HPDE6-E6E7 (cell line): ENCODE measurements around the gene ZSCAN5A.
"Not testable (repeated sequence)": the region's sequence is repeated elsewhere in the genome, so short reads cannot be mapped to it uniquely, and the experiment has no call there.

Source experiments
- DNase-seq: peaks from one replicate; pipeline ENCODE4 v3.0.0; 2011; ENCODE audit warnings: missing footprints; ENCODE audit errors: extremely low spot score

ZSCAN5A gene, protein sequence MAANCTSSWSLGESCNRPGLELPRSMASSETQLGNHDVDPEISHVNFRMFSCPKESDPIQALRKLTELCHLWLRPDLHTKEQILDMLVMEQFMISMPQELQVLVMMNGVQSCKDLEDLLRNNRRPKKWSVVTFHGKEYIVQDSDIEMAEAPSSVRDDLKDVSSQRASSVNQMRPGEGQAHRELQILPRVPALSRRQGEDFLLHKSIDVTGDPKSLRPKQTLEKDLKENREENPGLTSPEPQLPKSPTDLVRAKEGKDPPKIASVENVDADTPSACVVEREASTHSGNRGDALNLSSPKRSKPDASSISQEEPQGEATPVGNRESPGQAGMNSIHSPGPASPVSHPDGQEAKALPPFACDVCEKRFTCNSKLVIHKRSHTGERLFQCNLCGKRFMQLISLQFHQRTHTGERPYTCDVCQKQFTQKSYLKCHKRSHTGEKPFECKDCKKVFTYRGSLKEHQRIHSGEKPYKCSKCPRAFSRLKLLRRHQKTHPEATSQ

DNA sequence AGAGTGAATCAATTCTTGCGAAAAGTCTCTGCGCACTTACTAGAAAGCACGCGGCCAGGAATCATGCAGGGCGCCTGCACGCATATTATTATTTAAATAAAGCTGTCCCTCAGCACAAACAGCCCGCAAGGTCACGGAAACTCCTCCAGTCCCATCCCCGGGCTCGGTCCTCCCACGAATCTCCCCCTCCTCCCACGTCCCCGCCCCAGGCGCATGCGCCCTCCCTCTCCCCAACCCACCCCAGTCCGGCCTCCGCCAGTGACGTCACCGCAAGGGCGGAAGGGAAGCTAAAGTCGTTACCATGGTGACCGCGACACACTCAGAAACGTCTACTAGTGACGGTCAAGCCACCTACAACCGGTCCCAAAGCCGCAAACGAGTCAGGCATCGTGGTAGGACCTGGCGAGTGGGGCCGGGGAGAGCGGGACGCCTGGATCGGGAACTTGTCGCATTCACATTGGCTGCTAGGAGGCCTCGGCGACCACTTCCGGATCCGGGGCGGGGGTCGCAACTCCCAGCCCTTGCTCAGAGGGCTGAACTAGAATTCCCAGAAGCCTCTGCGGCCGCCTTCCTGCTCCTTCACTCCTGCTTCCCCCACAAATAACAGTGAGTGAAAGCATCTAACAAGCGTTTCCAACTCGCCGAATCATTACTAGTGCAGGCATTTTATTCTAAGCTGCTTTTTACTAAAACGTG lies at the start of gene ZSCAN5A:
TSS of gene ZSCAN5A (minus strand) at position 459 of the 696 bp plus-strand sequence. CDS start 89,793 bp downstream, outside the sequence.
- peak; percentile 88 for DNase-seq

DNA sequence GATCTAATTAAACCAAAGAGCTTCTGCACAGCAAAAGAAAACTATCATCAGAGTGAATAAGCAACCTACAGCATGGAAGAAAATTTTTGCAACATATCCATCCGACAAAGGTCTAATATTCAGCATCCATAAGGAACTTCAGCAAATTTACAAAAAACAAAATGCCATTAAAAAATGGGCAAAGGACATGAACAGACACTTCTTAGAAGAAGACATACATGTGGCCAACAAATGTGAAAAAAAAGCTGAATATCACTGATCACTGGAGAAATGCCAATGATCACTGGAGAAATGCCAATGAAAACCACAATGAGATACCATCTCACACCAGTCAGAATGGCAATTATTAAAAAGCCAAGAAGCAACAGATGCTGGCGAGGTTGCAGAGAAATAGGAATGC lies 46.2 kb upstream of the ZSCAN5A start:
- DNase-seq: no peak

DNA sequence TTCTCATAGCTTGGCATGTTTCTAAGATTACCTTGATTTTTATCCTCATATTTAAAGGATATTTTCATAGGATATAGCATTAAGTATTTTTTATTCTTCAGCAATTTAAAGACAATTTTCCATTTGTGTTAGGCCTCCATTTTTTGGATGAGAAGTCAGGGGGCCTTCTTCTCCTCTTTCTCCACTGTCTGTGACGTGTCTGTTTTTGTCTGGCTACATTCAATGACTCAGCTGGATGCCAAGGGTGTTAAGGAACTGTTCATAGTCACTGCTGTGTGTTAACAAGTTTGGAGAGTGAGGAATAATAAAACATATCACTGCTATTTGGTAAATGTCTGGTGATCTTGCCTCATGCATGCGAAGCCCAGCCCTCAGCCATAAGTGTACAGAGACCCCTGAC lies 42.3 kb upstream of the ZSCAN5A start:
- no peak for DNase-seq

DNA sequence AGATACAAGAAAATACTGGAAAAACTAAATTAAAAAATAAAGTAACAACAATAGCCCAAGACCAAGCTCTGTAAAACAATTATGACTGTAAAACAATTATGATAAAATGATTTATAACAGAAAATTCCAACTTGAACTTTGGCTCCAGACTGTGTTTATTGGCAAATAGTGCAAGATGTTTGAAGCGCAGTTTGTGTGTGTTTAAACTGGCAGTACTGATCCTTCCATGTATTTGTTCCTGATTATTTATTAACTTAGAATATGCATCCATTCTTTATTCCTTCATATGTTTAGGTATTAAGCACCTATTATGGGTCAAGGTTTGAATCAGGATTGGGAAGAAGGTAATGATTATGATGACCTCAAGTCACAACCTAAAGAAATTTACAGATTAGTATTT lies 40.9 kb upstream of the ZSCAN5A start:
- no peak for DNase-seq

DNA sequence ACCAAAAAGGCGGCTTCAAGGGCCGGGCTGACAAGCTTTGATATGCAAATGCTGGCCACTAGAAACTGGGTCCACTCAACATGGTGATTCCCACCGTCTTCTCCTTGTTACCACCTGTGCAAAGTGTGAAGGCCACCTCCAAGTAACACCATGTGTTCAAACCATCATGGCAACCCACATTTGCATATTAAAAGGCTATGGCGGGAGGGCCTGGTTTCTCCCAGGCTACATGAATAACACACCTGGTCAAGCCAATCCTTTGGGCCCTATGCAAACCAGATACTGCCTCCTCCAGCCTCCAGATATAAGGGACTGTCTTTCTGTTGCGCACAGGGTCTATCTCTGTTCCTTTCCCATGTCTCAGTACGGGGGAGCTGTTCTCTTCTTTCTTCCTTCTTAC lies 36.6 kb upstream of the ZSCAN5A start:
- DNase-seq: no peak

DNA sequence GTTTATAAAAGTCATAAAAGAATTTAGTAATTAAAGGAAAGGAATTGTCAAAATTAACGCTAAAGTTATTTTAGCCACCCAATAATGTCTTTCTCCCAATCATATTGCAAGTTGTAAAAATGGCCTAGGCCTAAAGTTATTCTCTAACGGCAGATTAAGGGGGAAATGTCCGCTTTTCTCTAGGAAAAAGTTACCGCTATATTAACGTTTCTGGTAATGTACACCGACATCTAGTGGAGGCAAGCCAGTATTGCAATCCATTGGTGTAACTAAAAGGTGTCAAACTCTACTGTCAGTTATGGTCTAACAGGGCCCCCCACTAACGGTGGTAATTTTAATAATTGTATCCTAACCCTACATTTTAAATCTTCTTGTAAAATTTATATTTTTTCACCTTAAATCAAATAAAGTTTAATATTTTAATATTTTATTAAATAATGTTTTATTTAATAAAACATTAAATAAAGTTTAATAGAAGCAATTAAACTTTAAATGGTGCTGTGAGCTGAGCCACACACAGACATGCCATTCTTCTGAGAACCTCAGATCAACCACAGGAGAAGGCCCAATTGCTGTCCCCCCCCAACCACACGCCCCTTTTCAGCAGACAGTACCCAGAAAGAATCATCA lies 35.9 kb upstream of the ZSCAN5A start:
- no peak for DNase-seq

DNA sequence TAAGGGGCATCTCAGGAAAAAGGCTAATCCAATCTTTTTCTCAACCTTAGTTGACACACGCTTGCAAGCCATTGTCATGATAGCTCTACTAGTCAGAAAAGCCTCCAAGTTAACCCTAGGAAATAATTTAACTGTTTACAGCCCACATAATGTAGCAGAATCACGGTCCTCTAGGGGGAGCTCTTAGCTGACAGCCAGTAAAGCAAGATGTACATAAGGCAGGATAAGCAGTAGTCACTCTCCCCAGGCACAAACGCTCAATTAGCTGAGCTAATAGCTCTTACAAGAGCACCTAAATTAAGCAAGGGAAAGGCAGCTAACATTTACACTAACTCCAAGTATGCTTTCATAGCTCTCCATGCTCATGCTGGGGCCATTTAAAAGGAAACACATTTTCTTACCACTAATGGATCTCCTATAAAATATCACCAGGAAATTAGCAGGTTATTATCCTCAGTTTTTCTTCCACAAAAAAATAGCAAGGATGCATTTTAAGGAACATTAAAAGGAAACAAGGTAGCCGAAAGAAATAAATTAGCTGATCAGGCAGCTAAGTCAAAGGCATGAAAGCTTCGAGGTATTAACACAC lies 33.7 kb upstream of the ZSCAN5A start:
- DNase-seq: no peak

DNA sequence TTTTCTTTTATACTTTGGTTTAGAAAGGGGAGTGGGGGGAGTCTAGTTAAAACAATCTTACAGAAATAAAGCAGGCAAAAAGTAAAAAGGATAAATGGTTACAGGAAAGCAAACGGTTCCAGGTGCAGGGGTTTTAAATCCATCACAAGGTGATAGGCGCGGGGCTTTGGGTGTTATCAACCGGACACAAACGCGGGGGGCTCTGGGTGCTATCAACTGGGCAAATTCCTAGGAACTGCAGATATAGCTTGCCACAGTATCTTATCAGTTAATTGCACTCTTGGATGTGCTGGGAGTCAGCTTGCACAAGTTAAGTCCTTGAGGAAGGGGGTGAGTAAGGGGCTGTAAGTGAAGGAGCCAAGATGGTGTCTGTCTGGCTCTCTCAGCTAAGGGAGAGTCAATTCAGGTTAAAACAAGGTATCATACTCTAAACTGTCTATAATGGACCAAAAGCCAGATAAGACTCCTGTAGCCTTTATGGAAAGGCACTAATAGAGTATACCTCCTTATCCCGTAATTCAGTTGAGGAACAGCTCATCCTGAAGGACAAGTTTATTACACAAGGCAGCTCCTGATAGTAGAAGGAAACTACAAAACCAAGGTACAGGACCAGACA lies 32.6 kb upstream of the ZSCAN5A start:
- DNase-seq: no peak

DNA sequence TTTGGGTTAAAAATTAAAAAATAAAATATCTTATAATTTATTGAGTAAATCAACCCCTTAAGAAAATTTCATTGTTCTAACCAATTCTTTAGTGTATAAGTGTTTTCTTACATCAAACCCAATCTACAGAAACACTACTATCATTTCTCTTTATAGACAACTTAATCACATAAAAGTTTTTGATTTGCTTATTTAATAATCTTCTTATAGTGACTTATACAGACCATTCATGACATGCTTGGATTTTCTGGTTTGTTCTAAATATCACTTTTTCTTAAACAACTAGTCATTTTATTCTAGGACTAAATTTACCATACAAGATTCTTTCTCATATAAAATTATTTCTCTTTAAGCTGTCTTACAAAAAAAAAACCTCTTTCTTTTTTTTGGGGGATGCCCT lies 27.3 kb upstream of the ZSCAN5A start:
- no peak for DNase-seq

DNA sequence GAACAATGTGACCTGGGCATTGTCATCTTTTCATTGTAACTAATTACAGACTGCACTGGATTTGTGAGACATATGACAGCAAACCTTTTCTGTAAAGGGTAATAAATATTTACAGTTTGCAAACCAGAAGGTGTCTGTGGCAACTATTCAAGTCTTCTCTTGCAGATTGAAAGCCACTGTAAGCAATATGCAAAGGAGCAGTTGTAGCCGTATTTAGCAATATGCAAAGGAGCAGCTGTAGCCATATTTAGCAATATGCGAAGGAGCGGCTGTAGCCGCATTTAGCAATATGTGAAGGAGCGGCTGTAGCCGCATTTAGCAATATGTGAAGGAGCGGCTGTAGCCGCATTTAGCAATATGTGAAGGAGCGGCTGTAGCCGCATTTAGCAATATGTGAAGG lies 24.4 kb upstream of the ZSCAN5A start:
- not testable (repeated sequence) for DNase-seq

DNA sequence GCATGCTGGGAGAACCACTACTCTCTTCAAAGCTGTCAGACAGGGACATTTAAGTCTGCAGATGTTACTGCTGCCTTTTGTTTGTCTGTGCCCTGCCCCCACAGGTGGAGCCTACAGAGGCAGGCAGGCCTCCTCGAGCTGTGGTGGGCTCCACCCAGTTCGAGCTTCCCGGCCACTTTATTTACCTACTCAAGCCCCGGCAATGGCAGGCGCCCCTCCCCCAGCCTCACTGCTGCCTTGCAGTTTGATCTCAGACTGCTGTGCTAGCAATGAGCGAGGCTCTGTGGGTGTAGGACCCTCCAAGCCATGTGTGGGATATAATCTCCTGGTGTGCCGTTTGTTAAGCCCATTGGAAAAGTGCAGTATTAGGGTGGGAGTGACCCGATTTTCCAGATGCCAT lies 22.4 kb upstream of the ZSCAN5A start:
- not testable (repeated sequence) for DNase-seq

DNA sequence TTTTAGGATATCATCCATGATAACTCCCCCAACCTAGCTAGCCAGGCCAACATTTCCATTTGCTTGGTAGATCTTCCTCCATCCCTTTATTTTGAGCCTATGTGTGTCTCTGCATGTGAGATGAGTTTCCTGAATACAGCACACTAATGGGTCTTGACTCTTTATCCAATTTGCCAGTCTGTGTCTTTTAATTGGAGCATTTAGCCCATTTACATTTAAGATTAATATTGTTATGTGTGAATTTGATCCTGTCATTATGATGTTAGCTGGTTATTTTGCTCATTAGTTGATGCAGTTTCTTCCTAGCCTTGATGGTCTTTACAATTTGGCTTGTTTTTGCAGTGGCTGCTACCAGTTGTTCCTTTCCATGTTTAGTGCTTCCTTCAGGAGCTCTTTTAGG lies 20.7 kb upstream of the ZSCAN5A start:
- not testable (repeated sequence) for DNase-seq

DNA sequence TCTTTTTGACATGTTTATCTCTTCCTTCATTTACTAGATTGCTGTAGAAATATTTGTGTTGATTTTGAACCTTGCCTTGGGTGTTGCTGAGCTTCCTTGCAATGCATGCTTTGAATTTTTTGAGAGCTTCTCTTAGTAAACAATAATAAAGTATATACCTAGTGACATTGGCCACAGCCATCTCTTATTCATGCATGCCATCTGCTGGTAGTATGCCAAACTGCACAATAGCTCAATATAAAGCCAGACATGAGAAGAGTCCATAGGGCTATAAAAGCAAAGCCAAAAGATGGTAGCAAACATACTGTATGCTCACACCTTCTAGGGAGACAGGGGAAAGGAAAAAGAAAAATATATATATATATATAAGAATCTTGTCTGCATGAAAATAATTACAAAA lies 18.9 kb upstream of the ZSCAN5A start:
- peak; percentile 32 for DNase-seq

DNA sequence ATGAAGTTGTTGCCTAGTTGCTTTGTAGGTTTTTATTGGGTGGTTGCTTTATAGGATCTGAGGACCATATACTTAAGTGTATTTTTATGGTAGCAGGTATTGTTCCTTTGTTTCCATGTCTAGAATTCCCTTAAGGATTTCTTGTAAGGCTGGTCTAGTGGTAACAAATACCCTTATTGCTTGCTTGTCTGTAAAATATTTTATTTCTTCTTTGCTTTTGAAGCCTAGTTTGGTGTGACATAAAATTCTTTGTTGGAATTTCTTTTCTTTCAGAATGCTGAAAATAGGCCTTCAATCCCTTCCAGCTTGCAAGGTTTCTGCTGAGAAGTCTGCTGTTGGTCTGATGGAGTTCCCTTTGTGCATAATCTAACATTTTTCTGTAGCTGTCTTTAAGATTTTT lies 18.1 kb upstream of the ZSCAN5A start:
- DNase-seq: no peak

DNA sequence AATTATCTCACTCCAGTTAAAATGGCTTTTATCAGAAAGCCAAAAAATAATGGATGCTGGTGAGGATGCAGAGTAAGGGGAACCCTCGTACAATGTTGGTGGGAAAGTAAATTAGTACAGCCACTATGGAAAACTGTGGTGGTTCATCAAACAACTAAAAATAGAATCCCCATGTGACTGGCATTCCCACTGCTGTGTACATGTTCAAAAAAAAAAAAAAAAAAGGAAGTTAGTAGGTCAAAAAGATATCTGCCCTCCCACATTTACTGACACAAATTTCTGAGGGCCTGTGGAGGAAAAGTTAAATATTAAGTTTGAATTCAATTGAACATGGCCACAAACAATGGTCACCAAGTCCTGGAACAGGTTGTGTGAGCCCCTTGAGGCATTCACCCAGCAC lies 9.8 kb upstream of the ZSCAN5A start:
- DNase-seq: no peak

DNA sequence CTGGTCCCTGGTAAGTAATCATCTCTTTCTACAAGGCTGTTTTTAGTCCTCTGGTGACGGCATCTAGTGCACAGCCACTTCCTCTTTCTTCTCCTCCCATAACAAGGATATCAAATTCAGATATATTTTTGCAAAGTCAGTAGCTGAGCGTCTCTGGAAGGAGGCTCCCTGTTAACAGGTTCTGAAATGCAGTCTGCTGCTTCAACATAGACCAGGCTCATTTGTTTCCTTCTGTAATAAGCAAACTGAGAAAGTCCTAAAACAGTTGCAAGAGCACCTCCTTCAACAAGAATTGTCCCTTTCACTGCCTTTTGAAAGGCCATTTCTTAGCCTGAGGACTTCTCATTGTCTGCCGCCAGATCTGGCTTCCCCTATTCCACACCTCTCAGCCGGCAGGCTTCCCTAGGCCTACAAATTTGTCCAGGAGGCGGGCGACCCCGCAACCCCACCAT lies 7.4 kb upstream of the ZSCAN5A start:
- no peak for DNase-seq

DNA sequence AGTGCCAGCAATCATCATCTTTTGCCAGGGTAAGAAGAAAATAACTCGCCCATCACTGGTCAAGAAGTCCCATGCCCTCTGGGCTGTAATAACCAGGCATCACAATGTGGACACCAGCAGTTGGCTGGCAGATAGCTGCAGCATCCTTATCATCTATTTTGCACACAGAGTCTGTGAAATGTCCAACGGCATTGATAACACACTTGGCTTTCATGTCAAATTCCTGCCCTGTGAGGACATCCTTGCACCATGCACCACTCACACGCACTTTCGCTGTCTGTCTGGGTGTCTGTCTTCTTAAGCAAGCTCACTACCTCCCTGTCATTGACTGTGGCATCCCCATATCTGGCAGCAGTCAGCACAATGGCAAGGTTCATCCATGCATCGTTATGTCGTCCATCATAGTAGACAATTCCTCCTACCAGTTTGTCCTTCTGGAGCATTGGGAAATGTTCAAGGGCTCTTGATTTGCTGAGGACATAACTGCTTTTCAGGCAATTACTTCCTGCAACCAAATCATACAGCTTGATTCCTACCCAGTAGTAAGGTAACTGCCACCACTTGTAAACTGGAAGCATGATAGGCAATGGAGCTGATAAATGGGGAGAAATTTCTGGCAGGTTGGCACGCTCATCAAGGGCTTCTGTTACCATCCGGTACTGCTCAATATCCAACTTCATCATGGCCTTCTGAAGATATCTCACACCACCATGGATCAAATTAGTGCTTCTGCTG lies 6.8 kb upstream of the ZSCAN5A start:
- no peak for DNase-seq

DNA sequence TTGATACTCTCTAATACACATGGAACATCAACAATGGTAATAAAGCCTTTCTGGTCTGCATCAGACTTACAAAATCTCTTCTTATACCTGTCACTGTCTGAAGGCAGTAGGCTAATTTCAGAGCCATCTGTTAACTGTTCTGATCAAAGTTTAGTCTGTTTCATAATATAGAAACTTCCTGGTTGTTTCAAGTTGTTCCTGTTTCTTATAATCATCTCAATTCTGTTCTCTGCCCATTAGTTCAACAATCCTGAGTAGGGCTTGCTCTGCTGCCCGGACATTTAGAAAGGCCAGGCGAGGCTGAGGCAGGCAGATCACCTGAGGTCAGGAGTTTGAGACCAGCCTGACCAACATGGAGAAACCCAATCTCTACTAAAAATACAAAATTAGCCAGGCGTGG lies 5.4 kb upstream of the ZSCAN5A start:
- DNase-seq: no peak

DNA sequence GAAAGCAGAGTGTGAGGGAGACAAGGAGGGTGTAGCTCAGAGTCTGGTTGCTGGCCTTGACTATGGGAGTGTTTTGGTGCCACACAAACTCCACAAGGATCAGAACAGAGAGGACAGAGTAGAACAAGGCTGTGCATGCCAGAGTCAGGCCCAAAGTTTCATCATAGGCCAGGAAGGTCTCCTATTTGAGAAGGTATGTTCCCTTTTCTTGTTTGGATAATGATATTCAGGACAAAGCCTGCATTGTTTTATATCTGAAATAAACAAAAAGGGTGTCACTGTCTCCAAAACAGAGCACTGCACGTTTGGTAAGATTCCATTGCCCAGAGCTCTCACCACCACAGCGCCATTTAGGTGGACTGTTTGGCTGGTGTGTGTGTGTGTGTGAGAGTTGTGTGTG lies 3.1 kb upstream of the ZSCAN5A start:
- DNase-seq: no peak

DNA sequence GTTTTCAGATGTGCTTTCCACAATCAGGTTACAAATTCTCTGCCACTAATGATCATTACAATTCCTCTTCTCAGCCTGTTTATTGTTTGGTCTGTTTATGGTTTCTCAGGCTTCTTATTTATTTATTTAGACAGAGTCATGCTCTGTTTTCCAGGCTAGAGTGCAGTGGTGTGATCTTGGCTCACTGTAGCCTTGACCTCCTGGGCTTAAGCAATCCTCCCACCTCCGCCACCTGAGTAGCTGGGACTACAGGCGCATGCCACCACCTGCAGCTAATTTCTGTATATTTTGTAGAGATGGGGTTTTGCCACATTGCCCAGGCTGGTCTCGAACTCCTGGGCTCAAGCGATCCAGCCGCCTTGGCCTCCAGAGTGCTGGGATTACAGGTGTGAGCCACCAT lies 2.1 kb upstream of the ZSCAN5A start:
- no peak for DNase-seq
